ELF-1 (cell line): ENCODE data around the gene NUAK1.

Experiments
- DNase-seq: peaks from one replicate; pipeline ENCODE4 v3.0.0-alpha.2; 2016; ENCODE audit warnings: low read depth, low spot score

The NUAK1 gene

GRCh38 chr12:106131676-106132075 lies 7.1 kb downstream of the NUAK1 start:
- DNase-seq = no peak

- DNase-seq = no peak
Measured at GRCh38 chr12:106130474-106131113, 8.2 kb downstream of the NUAK1 start.

- DNase-seq = peak; percentile 82
Measured at GRCh38 chr12:106128585-106129328, 10.0 kb downstream of the NUAK1 start.

- DNase-seq = no peak
Measured at GRCh38 chr12:106127338-106128126, 11.2 kb downstream of the NUAK1 start.

GRCh38 chr12:106126441-106127337 lies 12.1 kb downstream of the NUAK1 start:
- peak; percentile 44 for DNase-seq

GRCh38 chr12:106125351-106126095 lies 13.2 kb downstream of the NUAK1 start:
- DNase-seq = no peak

GRCh38 chr12:106123551-106124081 lies 15.1 kb downstream of the NUAK1 start:
- peak; percentile 59 for DNase-seq

- no peak for DNase-seq
Measured at GRCh38 chr12:106123110-106123509, 15.6 kb downstream of the NUAK1 start.

GRCh38 chr12:106122004-106122403 lies 16.8 kb downstream of the NUAK1 start:
- no peak for DNase-seq

- no peak for DNase-seq
Measured at GRCh38 chr12:106120519-106121105, 18.1 kb downstream of the NUAK1 start.

- no peak for DNase-seq
Measured at GRCh38 chr12:106119301-106119700, 19.5 kb downstream of the NUAK1 start.

- DNase-seq = no peak
Measured at GRCh38 chr12:106118381-106119130, 20.2 kb downstream of the NUAK1 start.

- DNase-seq = no peak
Measured at GRCh38 chr12:106115440-106115839, 23.3 kb downstream of the NUAK1 start.

GRCh38 chr12:106114447-106115068 lies 24.2 kb downstream of the NUAK1 start:
- DNase-seq = no peak

GRCh38 chr12:106113824-106114446 lies 24.8 kb downstream of the NUAK1 start:
- DNase-seq = no peak

- no peak for DNase-seq
Measured at GRCh38 chr12:106113446-106113823, 25.3 kb downstream of the NUAK1 start.

GRCh38 chr12:106113042-106113441 lies 25.7 kb downstream of the NUAK1 start:
- DNase-seq = no peak

- DNase-seq = peak; percentile 72
Measured at GRCh38 chr12:106112145-106112821, 26.5 kb downstream of the NUAK1 start.
